ENCODE measurements around the gene SEC22A.
A peak's percentile ranks its signal among the peaks of the same experiment; 100 is the strongest.

SEC22A gene

GRCh38 chr3:123267821-123268220, 66.1 kb downstream of the SEC22A start:
- DNase-seq, result no peak

- no peak for DNase-seq
Observed at GRCh38 chr3:123270818-123271217, 69.1 kb downstream of the SEC22A start.

GRCh38 chr3:123271466-123272159, 69.9 kb downstream of the SEC22A start:
- DNase-seq, result no peak

- no peak for DNase-seq
Observed at GRCh38 chr3:123272547-123272946, 70.8 kb downstream of the SEC22A start.

GRCh38 chr3:123275691-123276090, 73.9 kb downstream of the SEC22A start:
- no peak for DNase-seq

- DNase-seq, result no peak
Observed at GRCh38 chr3:123276346-123277006, 74.7 kb downstream of the SEC22A start.

GRCh38 chr3:123277106-123277505, 75.4 kb downstream of the SEC22A start:
- no peak for DNase-seq

GRCh38 chr3:123278446-123278845, 76.7 kb downstream of the SEC22A start:
- DNase-seq, result no peak

GRCh38 chr3:123279121-123279520, 77.4 kb downstream of the SEC22A start:
- no peak for DNase-seq

- DNase-seq, result no peak
Observed at GRCh38 chr3:123281406-123281805, 79.7 kb downstream of the SEC22A start.

GRCh38 chr3:123281929-123282328, 80.2 kb downstream of the SEC22A start:
- DNase-seq, result no peak

GRCh38 chr3:123282461-123282860, 80.7 kb downstream of the SEC22A start:
- DNase-seq, result no peak

- no peak for DNase-seq
Observed at GRCh38 chr3:123283074-123283473, 81.3 kb downstream of the SEC22A start.

- DNase-seq, result no peak
Observed at GRCh38 chr3:123283657-123284398, 82.1 kb downstream of the SEC22A start.

- DNase-seq, result no peak
Observed at GRCh38 chr3:123284399-123285010, 82.8 kb downstream of the SEC22A start.

GRCh38 chr3:123285066-123285465, 83.3 kb downstream of the SEC22A start:
- DNase-seq, result no peak

- DNase-seq, result no peak
Observed at GRCh38 chr3:123285479-123285878, 83.7 kb downstream of the SEC22A start.

GRCh38 chr3:123285931-123286307, 84.2 kb downstream of the SEC22A start:
- DNase-seq, result no peak

GRCh38 chr3:123286308-123287023, 84.7 kb downstream of the SEC22A start:
- DNase-seq, result peak in 1 of 2 experiments; percentile 45

GRCh38 chr3:123287051-123287961, 85.6 kb downstream of the SEC22A start:
- DNase-seq, result no peak

- peak in 1 of 2 experiments; percentile 52 for DNase-seq
Observed at GRCh38 chr3:123287962-123288302, 86.2 kb downstream of the SEC22A start.
